Activated effector memory CD4-positive, alpha-beta T cell treated with anti-CD3 and anti-CD28 coated beads, Interleukin-2, amount 50 U/mL, for 16 hours (primary cell): ENCODE data around the gene ITGB2.
"Not testable (repeated sequence)": the region's sequence is repeated elsewhere in the genome, so short reads cannot be mapped to it uniquely, and the experiment has no call there.

Source experiments
- DNase-seq: peaks from one replicate; pipeline ENCODE4 v3.0.0-alpha.2; 2020

The ITGB2 gene

DNA sequence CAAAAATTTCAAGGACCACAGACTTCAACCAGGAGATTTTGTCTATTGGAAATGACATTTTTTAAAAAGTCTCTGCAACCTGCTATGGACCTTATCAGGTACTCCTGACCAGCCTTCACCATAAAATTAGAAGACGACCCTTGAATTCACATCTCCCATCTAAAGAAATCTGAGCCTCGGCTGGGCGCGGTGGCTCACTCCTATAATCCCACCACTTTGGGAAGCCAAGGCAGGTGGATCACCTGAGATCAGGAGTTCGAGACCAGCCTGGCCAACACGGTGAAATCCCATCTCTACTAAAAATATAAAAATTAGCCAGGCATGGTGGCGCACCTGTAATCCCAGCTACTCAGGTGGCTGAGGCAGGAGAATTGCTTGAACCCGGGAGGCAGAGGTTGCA, 41.5 kb downstream of the ITGB2 start:
- DNase-seq = not testable (repeated sequence)

DNA sequence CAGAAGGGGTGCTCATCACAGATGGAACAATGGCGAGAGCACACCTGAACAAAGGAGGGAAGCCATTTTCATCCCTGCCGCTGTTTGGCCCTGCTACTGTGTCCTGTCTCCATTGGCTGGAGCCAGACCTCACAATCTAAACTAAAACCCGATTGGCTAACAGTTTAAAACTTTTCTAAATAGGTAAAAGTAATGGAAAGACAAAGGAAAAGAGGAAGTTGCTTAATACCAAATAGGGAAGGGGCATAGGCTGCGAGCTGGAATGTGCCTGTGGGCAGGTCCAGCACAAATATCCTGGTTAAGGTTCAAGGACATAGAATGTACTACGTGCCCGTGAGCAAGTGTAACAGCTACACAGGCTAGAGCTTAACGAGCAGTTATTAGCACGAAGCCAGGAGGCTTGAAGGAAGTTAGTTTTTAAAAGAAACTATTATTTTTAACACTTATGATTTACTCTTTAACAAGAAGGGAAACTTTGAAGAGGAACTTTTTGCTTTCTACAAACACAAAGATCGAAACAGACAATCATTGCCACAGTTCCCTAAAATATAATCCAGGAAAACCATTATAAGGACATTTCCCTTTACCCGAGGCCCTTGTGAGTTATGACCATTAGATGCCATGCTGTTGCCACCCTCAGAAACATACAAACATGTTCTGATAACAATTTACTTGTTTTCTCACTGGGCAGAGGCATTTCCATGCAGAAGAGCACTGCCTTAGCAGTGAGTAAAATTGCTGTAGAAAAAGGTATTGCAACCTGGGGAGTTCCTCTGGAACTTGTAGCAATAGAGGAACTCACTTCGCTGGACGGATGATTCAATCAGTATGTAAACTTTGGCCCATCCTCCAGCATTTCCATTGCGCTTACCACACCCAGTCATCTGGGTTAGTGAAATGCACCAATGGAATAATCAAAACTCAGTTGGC, 42.4 kb downstream of the ITGB2 start:
- no peak for DNase-seq

DNA sequence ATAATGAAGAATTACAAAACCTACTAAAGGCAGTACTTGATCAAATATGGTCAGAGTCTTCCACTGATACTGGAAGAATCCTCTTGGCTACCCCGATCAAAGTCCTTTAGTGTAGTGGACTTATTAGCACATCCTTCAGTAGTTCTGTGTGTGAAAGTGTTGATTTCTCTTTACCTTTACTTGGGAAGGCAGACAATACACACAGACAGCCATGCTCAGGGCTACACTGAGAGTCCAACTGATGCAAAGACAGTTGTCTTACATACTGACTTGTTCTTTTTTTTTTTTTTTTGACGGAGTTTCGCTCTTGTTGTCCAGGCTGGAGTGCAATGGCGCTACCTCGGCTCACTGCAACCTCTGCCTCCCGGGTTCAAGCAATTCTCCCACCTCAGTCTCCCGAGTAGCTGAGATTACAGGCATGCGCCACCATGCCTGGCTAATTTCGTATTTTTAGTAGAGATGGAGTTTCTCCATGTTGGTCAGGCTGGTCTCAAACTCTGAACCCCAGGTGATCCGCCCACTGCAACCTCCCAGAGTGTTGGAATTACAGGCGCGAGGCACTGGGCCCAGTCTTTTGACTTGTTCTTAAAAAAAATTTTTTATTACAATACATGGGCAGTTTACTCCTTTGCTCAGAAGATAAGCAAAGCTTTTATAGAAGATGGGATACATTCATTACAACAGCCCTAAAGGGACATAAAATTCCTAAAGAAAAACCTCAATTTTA, 43.7 kb downstream of the ITGB2 start:
- DNase-seq = no peak

DNA sequence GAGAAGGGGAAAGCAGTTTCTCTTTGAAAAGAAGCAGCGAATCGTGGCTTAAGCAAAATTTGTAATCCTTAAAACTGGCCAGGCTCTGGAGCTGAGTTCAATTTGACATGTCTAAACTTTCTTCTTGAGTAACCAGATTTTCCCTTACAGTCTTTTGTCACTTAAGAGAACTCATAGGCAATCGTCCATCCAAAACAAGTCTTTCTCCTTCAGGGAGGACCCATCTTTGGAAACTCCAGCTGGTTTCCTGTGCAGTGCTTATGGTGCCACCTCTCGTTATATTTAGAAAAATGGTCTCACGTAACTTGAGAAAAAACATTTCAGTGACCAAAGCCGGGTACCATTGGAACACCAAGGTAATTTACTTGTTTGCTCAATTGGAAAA, 45.4 kb downstream of the ITGB2 start:
- DNase-seq = no peak

DNA sequence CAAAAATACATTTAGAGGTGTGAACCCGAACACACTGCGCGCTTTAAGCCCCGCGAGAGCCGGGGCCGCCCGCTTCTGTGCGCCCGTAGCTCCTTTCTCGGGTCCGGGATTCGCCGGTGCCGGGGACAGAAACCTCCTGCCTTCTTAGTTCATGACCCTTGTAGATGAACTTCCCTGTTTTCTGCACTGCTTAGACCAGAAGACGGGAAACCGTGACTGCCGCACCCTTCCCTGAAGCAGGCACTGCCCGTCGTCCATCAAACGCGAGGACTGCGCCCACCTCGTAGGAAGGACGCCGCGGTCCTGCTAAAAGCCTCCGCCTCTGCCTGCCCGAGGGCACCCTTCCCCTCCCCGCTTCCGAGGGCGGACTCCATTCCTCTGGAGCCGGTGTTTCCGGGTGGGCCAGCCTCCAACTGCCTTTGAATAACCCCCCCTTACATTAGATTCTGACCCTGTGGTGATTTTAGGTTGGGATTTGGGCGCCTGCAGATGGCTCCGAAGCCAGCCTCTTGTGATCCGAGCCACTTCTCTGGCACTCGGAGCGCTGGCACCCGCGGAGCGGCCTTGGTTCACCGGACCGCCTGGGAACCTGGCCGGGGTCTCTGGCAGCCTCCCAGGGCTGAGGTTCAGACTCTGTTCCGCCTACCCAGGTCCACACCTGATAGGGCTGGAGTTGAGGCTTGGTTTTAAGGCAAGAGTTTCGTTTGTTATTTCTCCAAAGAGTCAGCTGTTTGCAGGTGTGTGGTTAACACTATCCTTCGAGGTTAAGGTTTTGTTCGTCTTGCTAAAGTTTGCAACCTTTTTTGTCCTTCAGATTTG, 46.0 kb downstream of the ITGB2 start:
- peak; percentile 79 for DNase-seq

DNA sequence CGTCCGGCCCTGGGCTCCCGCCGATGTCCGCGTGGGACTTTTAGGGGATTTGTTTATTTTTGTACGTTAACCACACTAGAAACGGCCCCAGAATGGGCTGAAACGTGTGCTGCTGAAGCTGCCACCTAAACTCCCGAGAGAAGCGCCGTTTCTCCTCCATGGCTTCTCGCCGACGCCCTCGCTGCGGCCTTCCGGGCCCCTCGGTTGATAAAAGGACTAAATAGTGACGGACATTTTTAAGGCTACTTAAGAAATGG, 46.5 kb downstream of the ITGB2 start:
- DNase-seq = no peak

DNA sequence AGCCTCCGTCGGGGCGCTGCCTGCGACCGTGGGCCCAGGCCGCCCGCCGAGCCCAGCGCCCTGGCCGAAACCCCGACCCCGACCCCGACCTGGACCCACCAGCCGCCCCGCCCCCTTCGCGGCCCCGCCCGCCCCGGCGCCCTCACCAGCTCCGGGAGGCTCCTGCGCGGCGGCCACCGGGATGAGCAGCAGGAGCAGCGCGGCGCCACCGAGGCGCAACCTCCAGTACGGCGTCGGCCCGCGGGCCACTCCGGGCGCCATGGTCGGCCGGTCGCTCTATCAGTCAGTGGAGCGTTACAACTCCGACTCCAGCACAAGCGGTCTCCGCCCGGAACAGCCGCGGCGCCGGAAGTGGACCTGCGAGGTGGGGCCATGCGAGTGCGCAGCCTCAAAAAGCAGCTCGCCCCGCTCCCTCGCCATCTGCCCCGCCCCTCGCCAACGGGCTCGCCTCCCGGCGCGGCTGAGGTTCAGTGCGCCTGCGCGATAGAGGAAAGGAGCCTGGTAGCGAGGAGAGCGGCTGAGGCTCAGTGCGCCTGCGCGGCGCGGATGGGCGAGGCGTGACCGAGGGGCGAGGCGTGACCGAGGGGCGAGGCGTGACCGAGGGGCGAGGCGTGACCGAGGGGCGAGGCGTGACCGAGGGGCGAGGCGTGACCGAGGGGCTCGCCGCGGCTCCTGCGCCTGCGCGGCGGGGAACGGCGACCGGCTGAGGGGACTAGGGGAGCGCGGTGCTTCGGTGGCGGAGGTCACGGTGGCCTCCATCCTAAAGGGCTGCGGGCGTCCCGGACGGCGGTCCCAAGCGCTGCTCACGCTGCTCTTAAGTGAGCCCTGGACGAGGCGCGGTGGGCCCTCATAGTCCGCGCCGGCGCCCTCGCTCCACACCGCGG, 47.1 kb downstream of the ITGB2 start, which contains the start of gene PTTG1IP:
Gene PTTG1IP (minus strand): TSS at position 335 of the 884 bp plus-strand sequence. CDS start 74 bp downstream, at position 261.
- DNase-seq = peak; percentile 100

DNA sequence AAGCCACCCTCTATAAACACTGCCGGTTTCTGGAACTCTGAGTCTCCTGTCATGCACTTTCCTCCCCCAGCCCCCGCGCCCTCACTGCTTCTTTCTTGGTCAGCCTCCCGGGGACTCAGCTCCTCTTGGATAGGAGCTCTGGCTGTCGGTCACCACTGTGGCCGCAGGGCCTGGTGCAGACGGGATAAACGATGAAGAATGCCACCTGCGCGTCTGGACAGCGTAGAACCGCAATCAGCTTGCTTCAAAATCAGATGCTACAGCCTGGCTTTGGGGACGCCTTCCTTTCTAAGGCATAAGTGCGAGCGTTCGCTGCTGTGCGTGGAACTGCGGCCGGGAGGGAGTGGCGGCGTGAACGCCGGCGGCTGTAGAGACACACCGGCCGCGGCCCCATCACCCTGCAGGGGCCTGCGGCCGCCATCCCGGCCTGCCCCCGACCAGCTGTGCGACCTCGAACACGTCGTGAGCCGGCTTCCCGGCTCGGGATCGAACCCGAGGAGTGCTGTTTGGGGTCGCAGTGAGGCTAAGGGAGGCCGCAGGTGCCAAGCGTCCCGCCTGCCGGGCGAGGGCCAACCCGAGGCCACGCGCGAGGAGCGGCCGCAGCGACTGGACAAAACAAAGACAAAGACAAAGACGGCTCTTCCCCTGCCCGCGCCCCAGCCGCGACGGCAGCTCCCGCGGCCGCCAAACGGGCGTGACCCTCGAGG, 47.9 kb downstream of the ITGB2 start:
- peak; percentile 70 for DNase-seq

DNA sequence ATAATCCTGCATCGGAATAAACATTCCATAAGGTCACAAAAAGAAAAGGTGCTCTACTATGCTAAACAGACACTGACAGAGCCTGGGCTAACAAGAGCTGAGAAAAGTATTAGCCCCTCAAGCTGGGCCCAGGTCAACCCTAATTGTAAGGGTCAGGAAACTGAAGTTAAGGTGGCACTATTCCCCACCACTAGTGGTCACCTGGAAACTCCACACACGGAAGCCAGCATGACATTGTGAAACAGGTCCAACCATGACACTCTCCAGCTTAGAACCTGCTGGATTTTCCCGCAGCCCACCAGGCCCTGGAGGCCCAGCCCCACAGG, 48.4 kb downstream of the ITGB2 start:
- DNase-seq = no peak

DNA sequence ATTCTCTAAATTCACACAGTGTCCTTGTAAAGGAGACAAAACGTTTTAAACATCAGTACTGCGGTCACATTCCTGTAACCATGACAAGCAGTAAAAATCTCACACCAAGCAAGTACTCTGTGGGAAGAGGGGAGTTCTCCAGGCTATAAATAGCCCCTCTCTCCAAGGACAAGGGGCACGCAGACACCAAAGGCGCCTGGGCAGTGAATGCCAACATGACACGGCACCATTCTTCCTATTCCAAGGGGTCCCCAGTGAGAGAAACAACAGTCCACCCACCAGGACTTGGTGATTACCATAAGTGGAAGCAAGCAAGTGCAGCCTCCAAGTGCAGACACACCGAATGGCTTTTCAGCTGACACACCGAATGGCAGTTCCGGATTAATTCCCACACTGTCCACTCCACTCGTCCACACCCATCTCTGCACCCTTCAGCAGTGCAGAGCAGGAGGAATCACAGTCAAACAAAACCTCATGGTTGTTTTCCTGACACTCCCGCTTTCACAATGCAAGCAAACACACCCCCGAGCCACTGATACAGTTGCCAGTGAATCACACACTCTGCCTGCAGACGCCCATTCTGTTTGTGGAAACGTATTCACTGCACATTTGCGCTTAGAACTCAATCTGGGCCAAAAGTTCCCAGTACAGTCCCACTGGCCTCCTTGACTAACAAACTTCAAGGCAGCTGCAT, 49.0 kb downstream of the ITGB2 start:
- DNase-seq = no peak

DNA sequence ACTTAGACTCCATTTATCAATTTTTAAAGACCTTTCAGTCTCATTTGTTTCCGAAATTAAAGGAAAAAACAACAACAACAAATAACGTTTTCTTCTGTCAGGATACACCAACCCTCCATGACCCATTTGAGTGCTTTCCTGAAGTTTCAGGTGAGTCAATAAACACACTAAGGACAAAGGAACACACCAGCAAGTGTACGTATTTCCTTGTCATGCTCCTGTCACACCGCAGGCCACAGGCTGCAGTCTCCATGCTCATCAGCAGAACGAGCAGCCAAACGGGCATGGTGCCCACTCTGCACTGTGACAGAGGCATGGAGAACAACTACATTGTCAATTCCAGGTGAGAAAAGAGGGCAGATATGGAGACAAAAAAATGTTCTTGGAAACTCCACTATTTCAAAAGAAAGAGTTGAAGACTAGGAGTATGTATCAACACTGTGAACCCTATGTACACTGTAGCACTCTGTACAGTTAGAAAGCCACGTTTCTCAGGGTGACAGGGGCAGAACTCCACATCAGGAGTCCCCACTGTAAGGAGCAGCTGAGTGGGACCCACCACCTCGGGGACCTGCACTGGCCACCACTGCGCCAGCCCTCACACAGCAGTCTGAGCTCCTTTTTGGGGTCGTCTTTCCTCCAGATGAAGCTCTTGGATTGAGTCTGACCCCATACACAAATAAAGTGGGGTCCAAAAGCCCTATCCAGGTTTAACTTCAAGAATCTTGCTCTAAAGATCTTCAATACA, 49.8 kb downstream of the ITGB2 start:
- peak; percentile 76 for DNase-seq

DNA sequence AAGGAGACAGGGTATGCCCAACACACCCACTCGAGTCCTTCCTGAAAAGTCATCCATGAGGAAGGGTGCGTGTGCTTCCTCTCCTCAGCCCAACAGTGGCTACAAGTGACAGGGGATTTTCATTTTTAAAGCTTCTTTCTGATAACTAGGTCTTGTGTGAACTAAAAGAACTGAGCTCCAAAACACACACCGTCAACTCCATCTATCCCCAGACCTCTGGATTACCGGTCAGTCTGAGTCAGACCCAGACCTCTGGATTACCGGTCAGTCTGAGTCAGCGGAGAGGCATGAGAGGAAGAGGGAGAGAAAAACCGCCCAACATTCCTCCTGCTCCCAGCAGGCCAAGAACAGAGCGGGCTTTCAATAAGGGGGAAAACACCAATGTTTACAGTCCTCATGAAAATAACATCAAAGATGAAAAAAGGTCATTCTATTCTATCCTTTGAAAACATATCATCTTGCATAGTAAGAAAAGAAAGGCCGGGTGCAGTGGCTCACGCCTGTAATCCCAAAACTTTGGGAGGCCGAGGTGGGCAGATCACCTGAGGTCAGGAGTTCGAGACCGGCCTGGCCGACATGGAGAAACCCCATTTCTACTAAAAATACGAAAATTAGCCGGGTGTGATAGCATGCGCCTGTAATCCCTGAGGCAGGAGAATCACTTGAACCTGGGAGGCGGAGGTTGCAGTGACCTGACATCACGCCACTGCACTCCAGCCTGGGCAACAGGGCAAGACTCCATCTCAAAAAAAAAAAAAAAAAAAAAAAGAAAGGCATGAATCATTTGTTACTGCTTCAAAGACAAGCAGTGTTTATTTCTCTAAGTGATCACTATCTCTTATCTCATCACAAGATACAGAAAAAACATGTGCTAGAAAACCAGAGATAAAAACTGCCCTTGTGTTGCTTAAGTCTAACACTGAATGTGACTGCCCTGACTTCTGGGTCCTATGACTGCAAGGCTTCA, 50.6 kb downstream of the ITGB2 start:
- no peak for DNase-seq

DNA sequence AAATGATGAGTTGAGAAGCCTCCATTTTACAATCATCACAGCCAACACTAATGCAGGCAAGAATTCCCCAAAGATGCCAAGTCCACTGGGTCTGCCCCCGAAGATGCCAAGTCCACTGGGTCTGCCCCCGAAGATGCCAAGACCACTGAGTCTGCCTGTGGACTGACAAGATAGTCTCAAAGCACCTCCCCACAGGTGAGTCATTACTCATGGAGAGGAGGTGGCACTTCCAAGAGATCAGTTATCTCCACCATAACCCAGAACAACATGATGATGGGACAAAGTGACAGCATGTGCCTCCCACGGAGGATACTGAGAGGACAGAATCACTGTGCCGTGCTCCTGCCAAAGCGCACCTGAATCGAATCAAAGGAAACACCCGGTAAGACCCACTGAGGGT, 52.0 kb downstream of the ITGB2 start:
- no peak for DNase-seq

DNA sequence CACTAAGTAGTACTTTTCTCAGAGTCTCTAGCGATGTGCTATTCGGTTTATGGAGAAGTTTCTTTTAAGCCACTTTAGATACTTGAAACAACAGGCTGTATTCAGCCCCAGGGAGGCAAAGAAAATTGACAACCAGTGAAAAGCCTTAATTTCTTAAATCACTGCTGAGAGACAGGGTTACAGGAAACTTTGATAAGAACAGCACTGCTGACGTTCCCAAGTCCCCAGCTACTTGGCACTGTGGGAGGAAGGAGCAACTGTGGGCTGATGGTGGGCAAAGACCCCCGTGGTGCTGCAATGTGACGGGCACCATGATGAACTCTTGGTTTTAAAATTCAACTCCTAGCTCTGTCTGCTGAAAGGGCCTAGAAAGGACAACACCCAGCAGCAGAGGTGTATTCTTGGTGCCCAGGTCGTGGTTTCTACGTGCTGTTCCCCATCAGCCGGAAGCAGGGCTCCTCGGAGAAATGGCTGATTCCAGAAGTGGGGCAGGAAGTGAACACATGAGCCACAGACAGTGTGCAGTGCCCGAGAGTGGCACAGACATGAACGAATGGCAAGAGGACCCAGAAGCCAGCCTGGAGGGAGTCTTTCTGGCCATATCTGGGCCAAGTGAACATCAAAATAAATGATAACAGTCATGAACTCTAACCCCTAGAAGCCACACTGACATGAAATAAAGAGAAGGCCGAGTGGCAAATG, 52.5 kb downstream of the ITGB2 start:
- peak; percentile 81 for DNase-seq

DNA sequence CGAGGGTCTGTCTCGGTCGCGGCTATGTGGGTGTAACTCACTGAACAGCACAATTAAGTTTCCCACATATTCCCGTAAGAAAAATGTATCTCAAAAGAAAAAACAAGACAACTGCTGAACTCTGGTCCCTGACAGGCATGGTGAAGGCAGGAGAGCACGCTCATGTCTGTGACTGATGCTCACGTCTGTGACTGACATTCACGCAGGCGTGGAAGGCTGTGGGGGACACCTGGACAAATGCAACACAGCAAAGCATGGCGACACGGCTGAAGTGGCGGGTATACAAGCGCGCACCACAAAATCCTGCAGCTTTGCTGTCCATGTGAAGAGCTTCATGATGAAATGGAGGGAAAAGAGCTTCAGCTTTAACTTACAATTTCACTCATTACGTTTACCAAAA, 53.2 kb downstream of the ITGB2 start:
- DNase-seq = no peak

DNA sequence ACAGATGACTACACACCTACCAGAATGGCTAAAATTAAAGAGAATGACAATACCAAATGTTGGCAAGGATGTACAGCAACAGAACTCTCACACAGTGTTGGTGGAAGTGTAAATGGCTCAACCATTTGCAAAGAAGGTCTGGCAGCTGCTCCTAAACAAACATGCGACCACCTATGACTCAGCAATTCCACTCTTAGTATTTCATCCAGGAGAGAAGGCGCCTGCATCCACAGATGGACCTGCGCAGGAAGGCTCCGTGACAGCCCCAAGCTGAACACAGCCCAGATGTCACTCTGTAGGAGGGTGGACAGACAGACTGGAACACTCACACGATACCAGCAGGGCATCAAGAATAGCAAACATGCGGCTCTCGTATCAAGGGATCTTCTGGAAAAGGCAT, 53.9 kb downstream of the ITGB2 start:
- DNase-seq = no peak

DNA sequence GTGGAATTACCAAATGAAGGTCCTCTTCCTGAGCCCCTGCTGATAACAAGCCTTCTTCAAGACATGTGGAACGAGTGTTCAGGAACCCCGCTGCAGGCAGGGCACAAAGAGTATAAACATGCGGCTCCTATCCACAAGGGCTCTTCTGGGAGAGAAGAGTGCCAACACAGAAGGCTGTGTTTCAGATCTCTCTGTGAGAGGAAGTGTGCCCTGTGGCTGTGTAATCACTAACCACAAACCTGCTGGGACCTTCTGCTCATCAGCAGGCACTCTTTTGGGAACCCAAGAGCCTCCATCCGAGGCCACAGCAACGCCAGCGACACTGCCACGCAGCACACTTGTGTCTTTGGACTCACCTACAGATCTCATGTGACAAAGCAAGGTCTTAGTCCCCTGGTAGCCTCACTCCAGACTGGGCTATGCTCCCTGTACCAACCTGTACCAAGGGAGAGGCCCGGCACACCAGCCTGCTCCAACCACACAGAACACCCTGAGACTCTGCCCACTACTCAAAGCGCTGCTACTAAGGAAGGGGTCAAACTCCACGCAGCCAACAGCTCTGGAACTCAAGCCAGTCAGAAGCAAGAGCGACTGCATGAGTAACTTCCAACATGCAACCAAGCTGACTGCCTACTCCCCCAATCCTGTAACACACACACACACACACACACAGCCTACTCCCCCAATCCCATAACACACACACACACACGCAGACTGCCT, 55.0 kb downstream of the ITGB2 start:
- no peak for DNase-seq
